Uterus (tissue), 2 donors: ENCODE data around the gene SLC4A2.

ENCODE experiments used
- POLR2A ChIP-seq, 2 donors: fragments of 450-650 bp; IDR thresholded peaks; one replicate each; pipeline ENCODE4 v1.6.1; 2016; ENCODE audit warnings: antibody characterized with exemption in 2 of 2, mild to moderate bottlenecking in 1 of 2, moderate library complexity in 1 of 2
- TF ChIP-seq, protein P1 (sequence below), 4 experiments: fragments of 200-600 bp in 2 of 4; fragments of 450-650 bp in 2 of 4; sonication (generic) in 2 of 4; IDR thresholded peaks; one replicate each; pipeline ENCODE4 v1.5.1; 2016 to 2019; ENCODE audit warnings: antibody characterized with exemption in 4 of 4, mild to moderate bottlenecking in 2 of 4, moderate library complexity in 1 of 4

DNA sequence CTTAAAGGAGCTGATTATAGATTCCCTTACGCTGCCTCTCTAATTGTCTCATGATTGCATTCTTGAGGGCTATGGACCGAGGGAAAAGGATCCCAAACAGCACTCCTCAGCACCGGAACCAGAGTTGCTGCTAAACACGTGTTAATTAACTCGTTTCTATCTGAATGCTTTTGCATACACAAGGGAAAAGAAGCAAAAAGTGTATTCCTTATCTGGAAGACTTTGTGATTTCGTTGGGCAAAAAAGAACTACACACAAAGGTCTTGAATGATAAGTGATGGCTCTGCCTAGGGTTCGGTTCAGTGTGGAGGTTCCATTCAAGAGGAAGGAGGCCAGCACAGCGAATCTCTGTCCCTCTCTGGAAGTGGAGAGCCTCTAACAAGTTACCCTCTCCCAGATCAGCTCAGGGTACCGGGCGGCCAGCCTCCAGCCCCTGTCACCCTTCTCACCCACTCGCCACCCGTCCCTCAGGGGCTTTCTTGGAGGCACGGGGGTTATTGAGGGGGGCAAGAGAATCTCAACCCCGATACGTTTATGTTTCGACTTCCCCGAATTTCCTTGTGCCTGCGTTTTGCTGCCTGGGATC, 515 bp upstream of the SLC4A2 start:
- no peak for TF ChIP-seq POLR2A (IDR thresholded peaks at IDR 0.05)
- TF ChIP-seq, protein P1, sequence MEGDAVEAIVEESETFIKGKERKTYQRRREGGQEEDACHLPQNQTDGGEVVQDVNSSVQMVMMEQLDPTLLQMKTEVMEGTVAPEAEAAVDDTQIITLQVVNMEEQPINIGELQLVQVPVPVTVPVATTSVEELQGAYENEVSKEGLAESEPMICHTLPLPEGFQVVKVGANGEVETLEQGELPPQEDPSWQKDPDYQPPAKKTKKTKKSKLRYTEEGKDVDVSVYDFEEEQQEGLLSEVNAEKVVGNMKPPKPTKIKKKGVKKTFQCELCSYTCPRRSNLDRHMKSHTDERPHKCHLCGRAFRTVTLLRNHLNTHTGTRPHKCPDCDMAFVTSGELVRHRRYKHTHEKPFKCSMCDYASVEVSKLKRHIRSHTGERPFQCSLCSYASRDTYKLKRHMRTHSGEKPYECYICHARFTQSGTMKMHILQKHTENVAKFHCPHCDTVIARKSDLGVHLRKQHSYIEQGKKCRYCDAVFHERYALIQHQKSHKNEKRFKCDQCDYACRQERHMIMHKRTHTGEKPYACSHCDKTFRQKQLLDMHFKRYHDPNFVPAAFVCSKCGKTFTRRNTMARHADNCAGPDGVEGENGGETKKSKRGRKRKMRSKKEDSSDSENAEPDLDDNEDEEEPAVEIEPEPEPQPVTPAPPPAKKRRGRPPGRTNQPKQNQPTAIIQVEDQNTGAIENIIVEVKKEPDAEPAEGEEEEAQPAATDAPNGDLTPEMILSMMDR (IDR thresholded peaks at IDR 0.05), result no peak
